MM.1S (cell line): ENCODE data around the gene SH3TC2.

ENCODE experiments used
- EZH2phosphoT487 ChIP-seq: fragments of 300-600 bp; sonication (generic); IDR thresholded peaks from 2 replicates; pipeline ENCODE4 v1.6.1; 2018; ENCODE audit warnings: antibody characterized with exemption, low read length
- TF ChIP-seq, protein P1 (sequence below): fragments of 300-600 bp; sonication (generic); IDR thresholded peaks from 2 replicates; pipeline ENCODE4 v1.5.1; 2016; ENCODE audit warnings: antibody characterized with exemption, low read length, mixed read lengths

DNA sequence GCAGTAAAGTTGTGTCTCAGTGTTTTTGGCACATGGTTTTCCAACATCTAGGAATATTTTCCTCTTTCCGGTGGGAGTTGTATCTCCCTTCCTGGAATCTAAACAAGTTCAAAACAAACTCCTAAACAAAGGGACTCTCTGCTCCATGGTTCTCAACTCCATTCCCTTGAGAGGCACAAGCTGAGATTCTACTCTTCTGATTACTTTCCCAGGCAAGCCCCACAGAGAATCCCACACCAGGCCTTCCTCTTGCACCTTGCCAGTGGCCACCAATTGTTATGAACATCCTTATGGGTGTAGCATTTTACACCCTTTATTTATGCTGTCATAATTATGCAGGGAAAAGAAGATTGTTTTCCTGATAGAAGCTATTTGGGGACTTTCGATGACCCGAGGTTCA lies 25.8 kb upstream of the SH3TC2 start:
- no peak for TF ChIP-seq EZH2phosphoT487
- TF ChIP-seq, protein P1, sequence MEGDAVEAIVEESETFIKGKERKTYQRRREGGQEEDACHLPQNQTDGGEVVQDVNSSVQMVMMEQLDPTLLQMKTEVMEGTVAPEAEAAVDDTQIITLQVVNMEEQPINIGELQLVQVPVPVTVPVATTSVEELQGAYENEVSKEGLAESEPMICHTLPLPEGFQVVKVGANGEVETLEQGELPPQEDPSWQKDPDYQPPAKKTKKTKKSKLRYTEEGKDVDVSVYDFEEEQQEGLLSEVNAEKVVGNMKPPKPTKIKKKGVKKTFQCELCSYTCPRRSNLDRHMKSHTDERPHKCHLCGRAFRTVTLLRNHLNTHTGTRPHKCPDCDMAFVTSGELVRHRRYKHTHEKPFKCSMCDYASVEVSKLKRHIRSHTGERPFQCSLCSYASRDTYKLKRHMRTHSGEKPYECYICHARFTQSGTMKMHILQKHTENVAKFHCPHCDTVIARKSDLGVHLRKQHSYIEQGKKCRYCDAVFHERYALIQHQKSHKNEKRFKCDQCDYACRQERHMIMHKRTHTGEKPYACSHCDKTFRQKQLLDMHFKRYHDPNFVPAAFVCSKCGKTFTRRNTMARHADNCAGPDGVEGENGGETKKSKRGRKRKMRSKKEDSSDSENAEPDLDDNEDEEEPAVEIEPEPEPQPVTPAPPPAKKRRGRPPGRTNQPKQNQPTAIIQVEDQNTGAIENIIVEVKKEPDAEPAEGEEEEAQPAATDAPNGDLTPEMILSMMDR = no peak
